ENCODE results near the gene KCNIP4.

KCNIP4 gene

GRCh38 chr4:21202959-21203358, 745.6 kb downstream of the KCNIP4 start:
- DNase-seq (ENCODE audit: low spot score) = no peak
- FAIRE-seq = no peak

- no peak for FAIRE-seq
- DNase-seq (ENCODE audit: low spot score) = no peak
These were observed 749.9 kb downstream of the KCNIP4 start for GRCh38 chr4:21198683-21199082.

GRCh38 chr4:21195682-21196081, 752.9 kb downstream of the KCNIP4 start:
- DNase-seq (ENCODE audit: low spot score) (no peak), FAIRE-seq (no peak)

- FAIRE-seq = no peak
- no peak for DNase-seq (ENCODE audit: low spot score)
These were observed 756.2 kb downstream of the KCNIP4 start for GRCh38 chr4:21192367-21192766.

- FAIRE-seq = no peak
- no peak for DNase-seq (ENCODE audit: low spot score)
These were observed 757.3 kb downstream of the KCNIP4 start for GRCh38 chr4:21191317-21191716.

GRCh38 chr4:21184788-21185187, 763.8 kb downstream of the KCNIP4 start:
- no peak for FAIRE-seq

GRCh38 chr4:21181716-21182115, 766.9 kb downstream of the KCNIP4 start:
- DNase-seq (ENCODE audit: low spot score) = no peak
- no peak for FAIRE-seq

More at GRCh38 chr4:21184788-21185187, 763.8 kb downstream of the KCNIP4 start:
- no peak for DNase-seq (ENCODE audit: low spot score)

GRCh38 chr4:21177871-21178270, 770.7 kb downstream of the KCNIP4 start:
- no peak for FAIRE-seq
- DNase-seq (ENCODE audit: low spot score) = no peak

GRCh38 chr4:21177092-21177491, 771.5 kb downstream of the KCNIP4 start:
- FAIRE-seq = no peak
- DNase-seq (ENCODE audit: low spot score) = no peak

GRCh38 chr4:21167711-21168110, 780.9 kb downstream of the KCNIP4 start:
- no peak for DNase-seq (ENCODE audit: low spot score)
- FAIRE-seq = no peak

GRCh38 chr4:21155367-21155766, 793.2 kb downstream of the KCNIP4 start:
- FAIRE-seq = no peak
- no peak for DNase-seq (ENCODE audit: low spot score)

GRCh38 chr4:21139327-21139726, 809.2 kb downstream of the KCNIP4 start:
- no peak for FAIRE-seq
- no peak for DNase-seq (ENCODE audit: low spot score)

- DNase-seq (ENCODE audit: low spot score) = no peak
- no peak for FAIRE-seq
These were observed 812.4 kb downstream of the KCNIP4 start for GRCh38 chr4:21136051-21136630.

- FAIRE-seq (no peak), DNase-seq (ENCODE audit: low spot score) (no peak)
These were observed 813.6 kb downstream of the KCNIP4 start for GRCh38 chr4:21134994-21135393.

- no peak for DNase-seq (ENCODE audit: low spot score)
- no peak for FAIRE-seq
These were observed 818.0 kb downstream of the KCNIP4 start for GRCh38 chr4:21130606-21131005.

- DNase-seq (ENCODE audit: low spot score) (no peak), FAIRE-seq (no peak)
These were observed 822.5 kb downstream of the KCNIP4 start for GRCh38 chr4:21126014-21126512.

GRCh38 chr4:21118301-21118700, 830.3 kb downstream of the KCNIP4 start:
- FAIRE-seq = no peak
- no peak for DNase-seq (ENCODE audit: low spot score)

GRCh38 chr4:21117541-21118180, 830.9 kb downstream of the KCNIP4 start:
- no peak for FAIRE-seq
- peak; percentile 9 for DNase-seq (ENCODE audit: low spot score)

GRCh38 chr4:21113496-21114223, 834.9 kb downstream of the KCNIP4 start:
- DNase-seq (ENCODE audit: low spot score) (no peak), FAIRE-seq (no peak)

- DNase-seq (ENCODE audit: low spot score) (no peak), FAIRE-seq (no peak)
These were observed 845.9 kb downstream of the KCNIP4 start for GRCh38 chr4:21102667-21103066.

- no peak for DNase-seq (ENCODE audit: low spot score)
- FAIRE-seq = no peak
These were observed 850.7 kb downstream of the KCNIP4 start for GRCh38 chr4:21097865-21098264.

- DNase-seq (ENCODE audit: low spot score) (no peak), FAIRE-seq (no peak)
These were observed 851.5 kb downstream of the KCNIP4 start for GRCh38 chr4:21097026-21097425.

- DNase-seq (ENCODE audit: low spot score) (no peak), FAIRE-seq (no peak)
These were observed 856.0 kb downstream of the KCNIP4 start for GRCh38 chr4:21092531-21092930.
